GM18498 (cell line): Measurements from ENCODE around the gene TAS2R1.
A peak's percentile ranks its signal among the peaks of the same experiment; 100 is the strongest.

Experiments used
- ATAC-seq: cut with Tn5 transposase; IDR thresholded peaks from one replicate; pipeline ENCODE4 v1.9.1; 2021; ENCODE audit warnings: mild to moderate bottlenecking, moderate library complexity; ENCODE audit not compliant: unreplicated experiment

The TAS2R1 gene, protein sequence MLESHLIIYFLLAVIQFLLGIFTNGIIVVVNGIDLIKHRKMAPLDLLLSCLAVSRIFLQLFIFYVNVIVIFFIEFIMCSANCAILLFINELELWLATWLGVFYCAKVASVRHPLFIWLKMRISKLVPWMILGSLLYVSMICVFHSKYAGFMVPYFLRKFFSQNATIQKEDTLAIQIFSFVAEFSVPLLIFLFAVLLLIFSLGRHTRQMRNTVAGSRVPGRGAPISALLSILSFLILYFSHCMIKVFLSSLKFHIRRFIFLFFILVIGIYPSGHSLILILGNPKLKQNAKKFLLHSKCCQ

DNA sequence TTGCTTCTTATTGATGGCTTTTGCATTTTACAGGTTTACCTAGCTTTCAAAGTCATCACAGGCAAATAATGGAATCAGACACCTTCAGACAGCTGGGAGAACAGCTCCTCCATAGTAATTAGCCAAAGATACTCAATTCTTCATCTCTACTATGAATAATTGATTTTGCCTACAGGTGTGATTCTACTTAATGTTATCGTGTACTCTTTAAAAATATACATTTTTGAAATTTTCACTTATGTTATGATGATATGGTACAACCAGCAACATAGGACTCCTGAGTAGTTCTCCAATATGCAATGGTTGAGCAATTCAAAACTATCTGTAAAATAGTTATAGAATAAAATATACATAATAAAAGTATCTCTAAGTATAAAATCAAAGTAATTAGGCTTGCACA, at the start of gene TAS2R1:
Gene TAS2R1, minus strand, starts transcription at position 101 of the 400 bp plus-strand sequence. CDS start 319 bp downstream, outside the sequence.
- ATAC-seq, result no peak

DNA sequence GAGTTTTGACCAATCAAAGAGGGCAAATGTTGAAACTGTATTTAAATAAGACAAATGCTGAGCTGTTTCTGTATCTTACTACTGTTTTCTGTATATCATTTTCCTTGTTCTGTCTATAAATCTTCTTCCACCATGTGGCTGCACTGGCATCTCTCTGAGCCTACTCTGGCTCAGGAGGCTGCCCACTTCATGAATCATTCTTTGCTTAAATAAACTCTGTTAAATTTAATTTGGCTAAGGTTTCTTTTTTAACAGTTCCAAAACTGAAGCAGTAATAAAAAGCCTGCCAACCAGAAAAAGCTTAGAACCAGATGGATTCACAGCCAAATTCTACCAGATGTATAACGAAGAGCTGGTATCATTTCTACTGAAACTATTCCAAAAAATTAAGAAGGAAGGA, 40.2 kb upstream of the TAS2R1 start:
- ATAC-seq, result no peak

- ATAC-seq, result no peak
Observed at GRCh38 chr5:9667906-9668305, 37.8 kb upstream of the TAS2R1 start.

DNA sequence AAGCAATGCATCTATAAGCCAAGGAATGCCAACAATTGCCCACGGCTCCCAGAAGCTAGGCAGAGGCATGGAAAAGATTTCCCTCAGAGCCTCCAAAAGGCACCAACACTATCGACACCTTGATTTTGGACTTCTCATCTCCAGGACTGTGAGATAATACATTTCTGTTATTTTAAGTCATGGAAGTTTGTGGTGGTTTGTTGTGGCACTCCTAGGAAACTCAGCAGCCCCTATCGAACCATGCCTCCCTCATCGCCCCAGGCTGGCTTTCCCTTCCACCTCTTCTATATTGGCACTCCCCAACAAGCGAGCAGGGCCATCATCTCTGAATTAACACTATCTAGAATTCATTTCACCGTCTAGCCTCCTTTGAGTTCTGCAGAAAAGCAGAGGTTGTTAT, 33.7 kb upstream of the TAS2R1 start:
- ATAC-seq, result no peak

DNA sequence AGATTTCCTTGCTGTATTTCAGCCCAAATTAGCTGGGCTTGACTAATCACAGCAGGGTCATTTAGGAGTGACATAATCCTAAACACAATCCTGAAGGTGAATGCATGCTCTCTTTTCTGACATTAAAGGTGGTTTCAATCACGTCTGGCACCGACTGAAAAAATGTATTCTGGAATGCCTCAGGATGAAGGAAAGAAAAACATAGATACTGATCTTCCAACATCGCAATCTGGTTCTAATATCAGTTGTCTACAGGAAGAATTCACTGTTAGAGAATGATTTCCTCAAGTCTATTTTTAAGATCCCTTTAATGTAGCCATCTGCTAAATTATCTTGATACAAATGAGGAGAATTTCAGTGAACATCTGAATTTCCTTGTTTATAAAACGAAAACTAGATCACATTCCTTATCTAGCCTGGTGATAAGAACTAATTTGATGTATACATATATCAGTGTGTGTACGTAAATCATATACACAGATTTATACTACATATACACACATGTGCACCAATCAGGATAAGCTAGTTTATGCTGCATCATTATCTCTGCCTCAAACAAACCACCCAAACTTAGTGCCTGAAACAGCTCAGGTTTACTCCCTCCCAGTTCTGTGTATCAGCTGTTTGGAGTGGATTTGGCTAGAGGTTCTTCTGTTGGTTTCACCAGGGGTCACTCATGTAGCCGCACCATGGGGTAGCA, 31.3 kb upstream of the TAS2R1 start:
- ATAC-seq, result no peak

- no peak for ATAC-seq
Observed at GRCh38 chr5:9658706-9659105, 28.6 kb upstream of the TAS2R1 start.

- ATAC-seq, result no peak
Observed at GRCh38 chr5:9657819-9658218, 27.7 kb upstream of the TAS2R1 start.

GRCh38 chr5:9655641-9656040, 25.5 kb upstream of the TAS2R1 start:
- no peak for ATAC-seq

- no peak for ATAC-seq
Observed at GRCh38 chr5:9654886-9655285, 24.7 kb upstream of the TAS2R1 start.

DNA sequence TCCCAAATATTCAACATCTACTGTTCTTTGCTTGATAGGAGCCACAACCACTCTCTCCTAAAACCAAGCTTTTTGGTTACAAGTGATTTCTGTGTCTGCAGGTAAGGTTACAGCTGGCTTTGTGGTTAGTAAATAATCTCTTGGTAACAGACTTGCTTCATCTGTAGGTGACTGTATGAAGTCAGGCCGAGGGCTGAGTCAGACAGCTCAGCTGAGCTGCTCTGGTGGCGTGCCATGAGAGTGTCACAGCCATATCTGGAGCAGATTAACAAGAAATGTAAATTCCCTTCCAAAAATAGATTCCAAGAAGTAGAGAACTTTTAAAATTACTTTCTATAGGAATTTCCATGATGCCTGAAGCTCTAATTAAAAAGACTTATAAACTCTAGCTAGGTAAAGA, 23.7 kb upstream of the TAS2R1 start:
- peak; percentile 93 for ATAC-seq

GRCh38 chr5:9653061-9653460, 22.9 kb upstream of the TAS2R1 start:
- no peak for ATAC-seq

GRCh38 chr5:9652295-9652694, 22.1 kb upstream of the TAS2R1 start:
- ATAC-seq, result no peak

- no peak for ATAC-seq
Observed at GRCh38 chr5:9646843-9647242, 16.7 kb upstream of the TAS2R1 start.

DNA sequence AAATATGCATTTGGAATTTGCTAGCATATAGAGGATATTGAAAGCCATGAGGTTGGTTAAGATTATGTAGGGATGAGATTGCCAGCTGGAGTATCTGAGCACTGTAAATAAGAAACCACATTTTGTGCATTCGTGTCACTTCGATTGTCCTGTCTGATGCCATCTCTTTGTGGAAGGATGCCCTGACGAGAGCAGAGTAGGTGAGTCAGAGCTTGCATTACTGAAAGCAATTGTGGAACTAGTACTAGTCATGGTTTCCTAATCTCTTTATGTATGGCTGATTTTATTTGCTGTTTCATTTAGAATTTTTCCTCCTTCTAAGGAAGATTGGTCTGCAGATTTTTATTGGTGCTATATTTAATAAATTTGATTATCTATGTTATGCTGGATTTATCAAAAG, 14.5 kb upstream of the TAS2R1 start:
- no peak for ATAC-seq

DNA sequence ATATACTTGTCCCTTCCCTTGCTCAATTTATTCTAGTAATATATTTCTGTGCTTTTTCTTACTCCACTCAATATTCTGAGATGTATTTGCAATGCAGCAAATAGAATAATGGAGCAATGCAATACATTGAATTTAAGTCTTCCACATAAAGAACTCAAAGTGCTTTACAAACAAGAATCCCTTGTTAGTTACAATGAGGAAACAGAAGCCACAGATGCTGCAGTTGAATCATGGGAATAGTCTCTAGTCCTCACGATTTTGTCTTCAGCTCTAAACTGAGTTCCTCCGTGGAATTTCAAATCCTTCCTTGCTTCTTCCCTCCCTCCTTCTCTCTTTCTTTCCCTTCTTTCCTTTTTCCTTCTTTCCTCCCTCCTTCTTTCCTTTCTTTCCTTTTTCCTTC, 12.5 kb upstream of the TAS2R1 start:
- no peak for ATAC-seq

- no peak for ATAC-seq
Observed at GRCh38 chr5:9641806-9642355, 11.7 kb upstream of the TAS2R1 start.

GRCh38 chr5:9632495-9632894, 2.3 kb upstream of the TAS2R1 start:
- ATAC-seq, result no peak

DNA sequence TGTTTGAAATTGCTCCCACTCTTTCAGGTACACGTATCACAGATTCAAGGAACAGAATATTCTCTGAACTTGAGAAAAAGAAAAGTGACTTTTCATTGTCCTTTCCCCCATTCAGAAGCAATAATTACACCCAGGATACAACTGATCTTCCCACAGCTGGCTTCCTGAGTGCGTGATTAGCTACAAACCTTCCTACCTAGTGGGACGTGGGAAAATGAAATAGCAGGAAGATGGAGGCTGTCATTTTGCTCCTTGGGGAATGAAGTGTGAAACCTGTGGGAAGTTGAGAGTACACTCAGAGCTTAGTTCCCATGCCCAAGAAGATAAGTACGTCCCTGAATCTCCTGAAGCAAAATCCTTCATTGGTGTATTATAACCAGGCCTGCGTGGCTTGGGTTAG, 2.6 kb downstream of the TAS2R1 start:
- no peak for ATAC-seq

- no peak for ATAC-seq
Observed at GRCh38 chr5:9626955-9627354, 3.2 kb downstream of the TAS2R1 start.

DNA sequence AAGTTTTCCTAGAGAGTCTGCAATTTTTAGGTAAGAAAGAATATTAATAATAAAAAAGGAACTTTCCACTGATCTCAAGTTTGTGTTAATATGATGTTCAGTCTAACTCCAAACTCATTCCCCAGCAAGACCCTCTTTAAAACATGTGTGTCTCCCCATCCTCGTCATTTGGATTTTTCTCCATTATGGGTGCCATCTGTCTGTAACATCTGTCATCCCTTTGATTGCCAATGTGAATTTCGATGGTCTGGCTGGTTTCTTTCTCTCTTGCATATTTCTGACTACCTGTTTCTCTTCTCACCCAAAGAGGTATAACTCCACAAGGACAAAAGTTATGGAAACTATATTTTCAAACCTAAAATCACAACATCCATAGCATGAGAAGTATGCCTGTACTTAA, 4.4 kb downstream of the TAS2R1 start:
- no peak for ATAC-seq

GRCh38 chr5:9625286-9625685, 4.9 kb downstream of the TAS2R1 start:
- ATAC-seq, result no peak

DNA sequence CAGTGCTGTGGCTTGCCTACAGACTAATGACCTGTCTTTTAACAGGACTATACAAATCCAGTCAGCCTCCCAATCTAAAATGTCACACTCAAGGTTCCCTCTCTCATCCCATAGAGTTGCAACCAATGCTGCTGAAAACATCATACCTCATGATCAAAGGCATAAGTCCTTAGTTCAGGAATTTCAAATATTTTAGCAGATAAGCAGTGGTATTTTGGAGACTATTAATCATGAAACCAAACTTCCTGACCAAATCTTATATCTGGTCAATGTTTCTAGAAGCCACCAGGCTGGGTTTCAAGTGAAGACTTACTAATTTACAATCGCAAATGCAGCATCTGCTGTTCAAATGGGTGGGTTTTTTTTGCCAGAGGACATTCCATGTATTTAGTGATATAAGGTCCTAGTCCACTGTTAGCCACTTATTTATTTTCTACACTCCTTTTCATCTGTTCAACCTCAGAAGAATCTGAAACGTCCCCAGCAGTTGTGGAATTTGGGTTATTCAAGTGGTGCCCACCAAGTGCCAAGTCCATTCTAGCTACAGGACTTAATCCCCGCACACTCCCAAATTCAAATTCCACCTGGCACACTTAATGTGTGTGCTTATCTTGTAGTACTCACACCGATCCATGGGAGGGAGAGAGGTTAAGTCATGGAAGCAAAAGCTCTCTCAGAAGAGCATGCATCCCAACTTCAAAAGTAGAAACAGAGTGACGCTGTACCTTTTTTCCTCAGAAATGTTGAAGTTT, 5.8 kb downstream of the TAS2R1 start:
- no peak for ATAC-seq
